H1 (cell line): ENCODE data around the gene PRICKLE3. TPM values are rescaled to one million over a fixed set of nuclear protein-coding genes. Genes with fewer than 3 reads are reported as not detected.

Experiments
- CTCF ChIP-seq, 3 experiments: IDR thresholded peaks; 1 replicate in 2 of 3; 2 replicates in 1 of 3; pipeline versions ENCODE4 v1.5.1 to v1.6.1; 2011; ENCODE audit warnings: low read length in 3 of 3, mild to moderate bottlenecking in 3 of 3, inconsistent platforms in 2 of 3, low read depth in 1 of 3, moderate library complexity in 1 of 3; ENCODE audit not compliant: insufficient read depth in 1 of 3; ENCODE audit errors: control extremely low read depth in 1 of 3
- E2F6 ChIP-seq: IDR thresholded peaks from 2 replicates; pipeline ENCODE4 v1.6.1; 2012; ENCODE audit warnings: inconsistent platforms
- HDAC2 ChIP-seq, 2 experiments: fragments of 300-600 bp in 1 of 2; sonication (generic) in 1 of 2; IDR thresholded peaks; 2 replicates each; pipeline ENCODE4 v1.6.1; 2011 to 2012; ENCODE audit warnings: low read depth in 2 of 2, low read length in 2 of 2, mild to moderate bottlenecking in 2 of 2, moderate library complexity in 2 of 2, borderline replicate concordance in 1 of 2, inconsistent platforms in 1 of 2
- JUND ChIP-seq: IDR thresholded peaks from 2 replicates; pipeline ENCODE4 v1.6.1; 2011; ENCODE audit warnings: mild to moderate bottlenecking, improper control_type of control experiment, low read length
- KDM1A ChIP-seq: fragments of 200-600, 300-600 bp; sonication (generic); IDR thresholded peaks from 2 replicates; pipeline ENCODE4 v1.7.1; 2016; ENCODE audit warnings: mild to moderate bottlenecking, low read length, borderline replicate concordance
- POLR2AphosphoS5 ChIP-seq: IDR thresholded peaks from 2 replicates; pipeline ENCODE4 v1.6.1; 2011; ENCODE audit warnings: low read depth, low read length
- RAD21 ChIP-seq, 2 experiments: IDR thresholded peaks in 1 of 2; conservative IDR thresholded peaks in 1 of 2; 2 replicates each; pipeline ENCODE4 v1.6.1; 2011; ENCODE audit warnings: low read depth in 2 of 2, low read length in 2 of 2, improper control_type of control experiment in 1 of 2, inconsistent platforms in 1 of 2, mild to moderate bottlenecking in 1 of 2, moderate library complexity in 1 of 2
- RXRA ChIP-seq: IDR thresholded peaks from 2 replicates; pipeline ENCODE4 v1.6.1; 2011; ENCODE audit warnings: low read depth, mild to moderate bottlenecking, low read length, moderate library complexity; ENCODE audit not compliant: insufficient read depth
- polyA plus RNA-seq, 7 experiments: library from polyadenylated mRNA; depleted of rRNA in 3 of 7; stranded (reverse) in 5 of 7; unstranded in 2 of 7; fragments of >200 nt in 5 of 7; fragments of 200-250 nt in 2 of 7; gene quantifications; 1 replicate in 5 of 7; 2 replicates in 1 of 7; 4 replicates in 1 of 7; pipeline versions ENCODE4 v1.2.1 to v1.2.3, GENCODE V29; 2011 to 2013; ENCODE audit warnings: missing spikeins in 2 of 7, mixed read lengths in 2 of 7
- total RNA-seq: library from RNA; stranded (reverse); fragmentation: NEBNext Ultra II Directional; extraction: Animal tissue kit (Norgen Biotek cat#: 25700); gene quantifications from 2 replicates; pipeline ENCODE4 v1.2.1, GENCODE V29; 2021
- TF ChIP-seq, protein P1 (sequence below): IDR thresholded peaks from 2 replicates; pipeline ENCODE4 v1.6.1; 2012; ENCODE audit warnings: inconsistent platforms

PRICKLE3 gene
- total and polyA plus RNA-seq, 2 of the 8 experiments (the other 6 are each of a cell fraction or from before 2014, with no cell fraction given): 9.1 to 10.6 TPM

GRCh38 chrX:49186125-49187027 is at the start of gene PRICKLE3 (continued):
- TF ChIP-seq E2F6 (peak; percentile 78), RXRA (no peak), JUND (no peak), HDAC2 (IDR thresholded peaks at IDR 0.05; ENCODE audit: borderline replicate concordance in 1 of 2, low read depth in 2 of 2, low read length in 2 of 2) (0 out of 4 replicates have a peak, but pooled peaks of 1 of the 2 experiments have one; percentile 9), POLR2AphosphoS5 (no peak), KDM1A (no peak), CTCF (IDR thresholded peaks at IDR 0.05; ENCODE audit: control extremely low read depth in 1 of 3, insufficient read depth in 1 of 3, low read depth in 1 of 3, low read length in 3 of 3) (peak in 2 of 3 experiments; percentile 19 to 32; a peak in 2 of 4 replicates), RAD21 (IDR thresholded peaks at IDR 0.05 in 1 of 2, conservative IDR thresholded peaks at IDR 0.05 in 1 of 2; ENCODE audit: low read depth in 2 of 2, low read length in 2 of 2) (0 out of 4 replicates have a peak, but pooled peaks of 1 of the 2 experiments have one; percentile 5)
- TF ChIP-seq, protein P1, sequence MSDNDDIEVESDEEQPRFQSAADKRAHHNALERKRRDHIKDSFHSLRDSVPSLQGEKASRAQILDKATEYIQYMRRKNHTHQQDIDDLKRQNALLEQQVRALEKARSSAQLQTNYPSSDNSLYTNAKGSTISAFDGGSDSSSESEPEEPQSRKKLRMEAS: peak; percentile 83
